Subcutaneous adipose tissue (tissue), 4 donors: Measurements from ENCODE around the gene CHSY3. TPM values are rescaled to one million over a fixed set of nuclear protein-coding genes. Genes with fewer than 3 reads are reported as not detected.

ENCODE experiments used
- total RNA-seq, 4 donors: library from RNA; depleted of rRNA; stranded (reverse); fragments of >200 nt; gene quantifications; one replicate each; pipeline ENCODE4 v1.1.0, GENCODE V29; 2016
- TF ChIP-seq, protein P1 (sequence below): fragments of 450-650 bp; IDR thresholded peaks from one replicate; pipeline ENCODE4 v1.5.1; 2016; ENCODE audit warnings: low read depth, mild to moderate bottlenecking, control low read depth, antibody characterized with exemption, moderate library complexity

The CHSY3 gene
- total RNA-seq, 4 donors from 2014 or later = 3.7 to 6.8 (median 5.9) TPM

DNA sequence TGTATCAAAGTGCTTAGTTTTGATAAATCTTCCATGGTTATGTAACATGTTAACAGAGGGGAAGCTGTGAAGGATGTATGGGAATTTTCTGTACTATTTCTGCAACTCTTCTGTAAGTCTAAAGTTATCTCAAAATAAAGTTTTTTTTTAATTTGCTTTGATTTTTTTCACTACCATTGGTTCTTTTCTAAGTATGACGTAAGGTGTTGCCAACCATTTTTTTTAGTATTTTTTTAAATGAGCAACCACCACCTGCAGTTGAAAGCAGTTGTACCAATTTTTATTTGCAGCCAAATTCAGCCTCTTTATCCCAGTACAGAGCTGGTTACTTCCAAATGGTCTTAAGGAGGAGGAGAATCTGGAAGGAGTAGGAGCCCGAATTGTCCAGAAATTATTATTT, 192.2 kb downstream of the CHSY3 start:
- TF ChIP-seq, protein P1, sequence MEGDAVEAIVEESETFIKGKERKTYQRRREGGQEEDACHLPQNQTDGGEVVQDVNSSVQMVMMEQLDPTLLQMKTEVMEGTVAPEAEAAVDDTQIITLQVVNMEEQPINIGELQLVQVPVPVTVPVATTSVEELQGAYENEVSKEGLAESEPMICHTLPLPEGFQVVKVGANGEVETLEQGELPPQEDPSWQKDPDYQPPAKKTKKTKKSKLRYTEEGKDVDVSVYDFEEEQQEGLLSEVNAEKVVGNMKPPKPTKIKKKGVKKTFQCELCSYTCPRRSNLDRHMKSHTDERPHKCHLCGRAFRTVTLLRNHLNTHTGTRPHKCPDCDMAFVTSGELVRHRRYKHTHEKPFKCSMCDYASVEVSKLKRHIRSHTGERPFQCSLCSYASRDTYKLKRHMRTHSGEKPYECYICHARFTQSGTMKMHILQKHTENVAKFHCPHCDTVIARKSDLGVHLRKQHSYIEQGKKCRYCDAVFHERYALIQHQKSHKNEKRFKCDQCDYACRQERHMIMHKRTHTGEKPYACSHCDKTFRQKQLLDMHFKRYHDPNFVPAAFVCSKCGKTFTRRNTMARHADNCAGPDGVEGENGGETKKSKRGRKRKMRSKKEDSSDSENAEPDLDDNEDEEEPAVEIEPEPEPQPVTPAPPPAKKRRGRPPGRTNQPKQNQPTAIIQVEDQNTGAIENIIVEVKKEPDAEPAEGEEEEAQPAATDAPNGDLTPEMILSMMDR = no peak

DNA sequence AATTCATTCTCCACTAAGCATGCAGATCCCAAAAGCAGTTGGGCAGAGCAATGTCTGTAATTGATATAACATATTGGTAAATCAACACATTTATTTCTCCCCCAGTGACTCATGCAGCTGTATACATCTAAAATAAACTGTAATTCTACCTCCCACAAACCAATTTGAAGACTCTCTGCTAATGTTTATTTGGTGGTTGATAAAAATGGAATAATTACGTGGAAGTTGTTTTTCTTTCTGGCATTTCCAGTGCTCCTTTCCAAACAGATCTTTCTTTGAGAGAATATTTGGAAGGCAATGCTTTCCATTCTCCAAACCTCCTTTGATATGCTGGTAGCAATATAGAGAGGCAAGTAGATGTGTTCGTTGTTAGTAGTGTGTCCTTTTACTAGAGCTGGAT, 194.7 kb downstream of the CHSY3 start:
- TF ChIP-seq, protein P1 = no peak

DNA sequence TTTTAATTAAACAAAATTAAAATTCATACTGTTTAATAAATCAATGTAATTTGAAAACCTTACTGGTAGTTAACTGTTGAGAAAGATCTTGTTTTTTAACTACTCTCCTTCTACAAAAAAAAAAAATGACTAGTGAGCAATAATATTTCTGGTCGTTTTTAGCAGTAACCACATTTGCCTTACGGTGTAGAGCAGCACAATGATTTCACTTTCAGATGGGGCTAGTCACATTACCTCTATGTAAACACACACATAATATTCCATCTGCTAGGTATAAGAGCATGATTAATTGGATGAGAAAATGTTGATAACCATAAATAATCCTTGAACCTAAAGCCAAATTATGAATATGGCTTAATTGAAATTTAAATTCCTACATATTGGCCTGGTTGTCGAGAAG, 198.1 kb downstream of the CHSY3 start:
- TF ChIP-seq, protein P1 = no peak

DNA sequence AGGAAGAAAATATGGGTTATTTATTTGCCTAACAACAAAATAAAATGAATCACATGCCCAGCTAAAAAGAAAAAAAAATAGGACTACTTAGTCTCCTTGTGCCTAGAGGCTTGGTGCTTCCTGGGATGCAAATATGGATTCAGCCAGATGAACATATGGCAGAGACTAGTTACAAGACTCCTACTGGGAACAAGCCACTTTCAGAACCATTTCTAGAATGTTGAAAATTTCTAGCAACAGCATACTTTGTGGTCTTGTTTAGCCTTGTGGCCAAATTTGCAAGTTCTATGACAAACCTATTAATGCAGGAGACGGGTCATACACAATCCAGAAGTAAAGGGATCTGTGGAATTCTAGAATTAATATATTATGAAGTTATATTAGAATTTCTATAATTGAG, 198.7 kb downstream of the CHSY3 start:
- TF ChIP-seq, protein P1 = no peak

DNA sequence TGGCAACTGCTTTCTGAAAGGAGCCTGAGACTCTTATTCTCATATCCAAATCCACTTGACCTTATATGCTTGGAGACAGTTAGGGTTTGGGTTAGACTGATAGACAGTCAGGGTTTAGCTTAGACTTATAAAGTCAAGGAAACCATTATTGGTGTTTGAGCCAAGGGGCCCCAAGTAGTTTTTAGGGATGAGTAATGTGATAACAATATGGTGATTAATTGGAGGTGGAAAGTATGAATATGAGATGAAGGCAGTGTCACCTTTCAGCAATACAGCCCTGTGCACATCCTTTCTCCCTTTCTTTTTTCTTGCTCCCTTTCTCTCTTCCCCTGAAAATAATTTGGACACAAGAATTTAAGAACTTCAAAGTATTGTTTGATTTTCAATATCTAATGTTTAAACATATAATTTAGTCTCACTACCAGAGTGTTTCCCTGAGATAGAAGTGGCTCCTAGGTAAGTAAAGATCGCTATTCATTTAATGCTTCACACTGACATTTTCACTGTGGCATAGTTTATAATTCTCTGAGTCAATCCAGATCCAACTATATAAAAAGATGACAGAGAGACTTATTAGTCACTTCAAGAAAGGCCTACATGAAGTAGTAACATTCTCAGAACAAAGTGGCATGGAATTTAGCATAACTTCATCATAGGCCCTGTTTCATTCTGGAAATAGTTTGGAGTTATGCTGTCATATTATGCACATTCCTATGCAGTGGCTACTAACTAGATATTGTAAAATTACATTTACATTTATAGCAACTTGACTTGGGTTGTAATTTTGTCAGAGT, 200.8 kb downstream of the CHSY3 start:
- TF ChIP-seq, protein P1 = no peak

DNA sequence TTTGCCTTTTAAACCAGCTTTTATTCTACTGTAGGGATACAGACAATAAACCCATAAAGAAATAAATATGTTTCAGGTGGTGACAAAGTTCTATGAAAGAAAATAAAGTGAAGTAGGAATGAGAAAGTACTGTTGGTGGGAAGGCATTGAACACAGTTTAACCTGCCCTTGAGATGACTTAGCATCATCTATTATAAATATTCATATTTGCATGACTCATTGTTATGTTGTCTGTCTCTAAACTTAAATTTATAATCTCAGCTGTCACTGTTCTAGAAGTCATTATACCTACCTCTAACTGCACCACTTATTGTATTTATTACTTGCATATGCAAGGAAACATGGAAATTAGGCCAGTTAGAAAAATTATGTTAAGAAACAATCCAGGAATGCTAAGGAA, 202.2 kb downstream of the CHSY3 start:
- TF ChIP-seq, protein P1 = no peak

DNA sequence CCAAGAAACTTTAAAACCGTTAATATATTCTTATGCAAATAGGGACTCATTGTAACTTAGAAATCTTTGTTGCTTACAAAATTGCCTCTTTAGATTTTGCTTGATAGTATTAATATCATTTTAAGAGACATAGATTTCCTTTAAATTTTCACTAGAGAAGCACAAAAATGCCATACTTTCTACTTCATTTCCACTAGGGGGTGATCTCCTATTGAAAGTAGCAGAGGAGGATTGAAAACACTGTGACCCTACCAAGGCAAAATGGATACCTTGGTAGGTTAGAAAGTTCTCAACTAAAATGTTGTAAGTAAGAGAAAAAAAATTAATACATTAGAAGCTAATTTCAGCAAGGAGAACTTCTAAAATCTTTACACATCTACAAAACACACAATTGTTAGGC, 204.9 kb downstream of the CHSY3 start:
- TF ChIP-seq, protein P1 = no peak
